ENCODE results near the gene PPP2R5E.

DNA sequence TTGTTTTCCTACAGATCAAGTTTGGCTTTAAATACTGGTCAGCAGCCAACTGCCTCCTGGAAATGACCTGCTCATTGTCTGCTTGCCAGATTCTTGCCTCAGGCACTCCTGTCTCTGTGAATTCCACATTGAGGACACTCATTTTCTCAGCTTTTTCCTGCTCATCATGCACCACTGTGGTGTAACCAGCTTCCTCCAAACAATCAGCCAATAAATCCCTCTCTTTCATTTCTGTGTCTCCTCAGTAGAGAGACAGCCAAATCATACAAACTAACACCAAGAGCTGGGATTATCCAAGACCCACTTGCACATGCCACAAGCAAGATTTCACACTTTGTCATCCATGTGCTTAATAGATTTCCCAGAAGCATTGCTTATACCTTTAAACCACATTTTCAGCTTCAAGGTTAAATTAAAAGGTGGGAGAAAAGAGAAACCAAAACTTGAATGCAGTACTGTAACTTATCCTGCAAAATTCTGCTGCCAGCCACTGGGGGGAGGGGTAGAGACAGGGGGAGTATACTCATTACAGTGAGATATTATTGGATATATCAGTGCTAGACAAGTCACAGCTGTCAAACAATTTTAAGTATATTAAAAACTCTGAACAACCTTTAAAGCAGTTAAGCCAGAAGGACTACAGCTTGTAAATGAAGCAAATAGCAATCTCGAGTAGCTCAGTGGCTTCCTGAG, 105.0 kb downstream of the PPP2R5E start:
- TF ChIP-seq, protein P1, sequence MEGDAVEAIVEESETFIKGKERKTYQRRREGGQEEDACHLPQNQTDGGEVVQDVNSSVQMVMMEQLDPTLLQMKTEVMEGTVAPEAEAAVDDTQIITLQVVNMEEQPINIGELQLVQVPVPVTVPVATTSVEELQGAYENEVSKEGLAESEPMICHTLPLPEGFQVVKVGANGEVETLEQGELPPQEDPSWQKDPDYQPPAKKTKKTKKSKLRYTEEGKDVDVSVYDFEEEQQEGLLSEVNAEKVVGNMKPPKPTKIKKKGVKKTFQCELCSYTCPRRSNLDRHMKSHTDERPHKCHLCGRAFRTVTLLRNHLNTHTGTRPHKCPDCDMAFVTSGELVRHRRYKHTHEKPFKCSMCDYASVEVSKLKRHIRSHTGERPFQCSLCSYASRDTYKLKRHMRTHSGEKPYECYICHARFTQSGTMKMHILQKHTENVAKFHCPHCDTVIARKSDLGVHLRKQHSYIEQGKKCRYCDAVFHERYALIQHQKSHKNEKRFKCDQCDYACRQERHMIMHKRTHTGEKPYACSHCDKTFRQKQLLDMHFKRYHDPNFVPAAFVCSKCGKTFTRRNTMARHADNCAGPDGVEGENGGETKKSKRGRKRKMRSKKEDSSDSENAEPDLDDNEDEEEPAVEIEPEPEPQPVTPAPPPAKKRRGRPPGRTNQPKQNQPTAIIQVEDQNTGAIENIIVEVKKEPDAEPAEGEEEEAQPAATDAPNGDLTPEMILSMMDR (IDR thresholded peaks at IDR 0.05): peak in 3 of 4 donors; percentile 14 to 27 (median 27)
- peak; percentile 34 for TF ChIP-seq POLR2A (IDR thresholded peaks at IDR 0.05)

All from right lobe of liver (tissue), 4 donors.